Esophagus squamous epithelium (tissue), 5 donors: Measurements from ENCODE around the gene ADAMTS14. TPM values are rescaled to one million over a fixed set of nuclear protein-coding genes. Genes with fewer than 3 reads are reported as not detected.
"Not testable (repeated sequence)": the region's sequence is repeated elsewhere in the genome, so short reads cannot be mapped to it uniquely, and the experiment has no call there.

Source experiments
- DNase-seq: peaks from one replicate; lab custom pipeline; 2025; lab: John Stamatoyannopoulos, UW
- H3K27ac ChIP-seq, 4 donors: fragments of 200-600 bp; sonication (generic); one replicate each; pipeline ENCODE4 v1.5.1; 2016 to 2019; ENCODE audit warnings: mild to moderate bottlenecking in 1 of 4
- H3K27me3 ChIP-seq, 4 donors: fragments of 200-600 bp; sonication (generic); 1 replicate in 3 of 4; 2 replicates in 1 of 4; pipeline versions ENCODE4 v1.5.1 to v1.6.0; 2017 to 2021; ENCODE audit warnings: antibody characterized with exemption in 1 of 4
- H3K36me3 ChIP-seq, 3 donors: fragments of 200-600 bp; sonication (generic); one replicate each; pipeline ENCODE4 v1.5.1; 2016 to 2019
- H3K4me1 ChIP-seq, 3 donors: fragments of 200-600 bp; sonication (generic); one replicate each; pipeline ENCODE4 v1.5.1; 2017 to 2019
- H3K4me3 ChIP-seq, 4 donors: fragments of 200-600 bp; sonication (generic); 1 replicate in 3 of 4; 2 replicates in 1 of 4; pipeline ENCODE4 v1.5.1; 2016 to 2019; ENCODE audit warnings: mild to moderate bottlenecking in 2 of 4, moderate library complexity in 1 of 4
- H3K9me3 ChIP-seq, 3 donors: fragments of 200-600 bp; sonication (generic); one replicate each; pipeline ENCODE4 v1.5.1; 2016 to 2019
- POLR2A ChIP-seq, 4 donors: fragments of 450-650 bp; IDR thresholded peaks; one replicate each; pipeline ENCODE4 v1.6.1; 2017; ENCODE audit warnings: antibody characterized with exemption in 4 of 4, mild to moderate bottlenecking in 4 of 4, moderate library complexity in 3 of 4
- WGBS, 2 donors: methylation state at CpG; one replicate each; pipeline ENCODE4 v1.1.5; 2018; 5-methylcytosine and 5-hydroxymethylcytosine counted together
- intact Hi-C: fragments of 100-400 bp; cut with DNase I; formaldehyde crosslinking; loops from one replicate; pipeline ENCODE4 v1.15.0; 2022
- total RNA-seq, 4 donors: library from RNA; depleted of rRNA; stranded (reverse); fragments of >200 nt; gene quantifications; one replicate each; pipeline ENCODE4 v1.1.0, GENCODE V29; 2016
- TF ChIP-seq, protein P1 (sequence below), 6 experiments: fragments of 450-650 bp in 4 of 6; fragments of 200-600 bp in 2 of 6; sonication (generic) in 2 of 6; IDR thresholded peaks; one replicate each; pipeline ENCODE4 v1.5.1; 2016 to 2019; ENCODE audit warnings: antibody characterized with exemption in 6 of 6, mild to moderate bottlenecking in 4 of 6, moderate library complexity in 4 of 6
- donor health status: DM: yes; HTN: yes; CAD: no.

ADAMTS14 gene
- total RNA-seq, 4 donors from 2014 or later, result 0.23 to 0.75 (median 0.38) TPM; not detected in 1

DNA sequence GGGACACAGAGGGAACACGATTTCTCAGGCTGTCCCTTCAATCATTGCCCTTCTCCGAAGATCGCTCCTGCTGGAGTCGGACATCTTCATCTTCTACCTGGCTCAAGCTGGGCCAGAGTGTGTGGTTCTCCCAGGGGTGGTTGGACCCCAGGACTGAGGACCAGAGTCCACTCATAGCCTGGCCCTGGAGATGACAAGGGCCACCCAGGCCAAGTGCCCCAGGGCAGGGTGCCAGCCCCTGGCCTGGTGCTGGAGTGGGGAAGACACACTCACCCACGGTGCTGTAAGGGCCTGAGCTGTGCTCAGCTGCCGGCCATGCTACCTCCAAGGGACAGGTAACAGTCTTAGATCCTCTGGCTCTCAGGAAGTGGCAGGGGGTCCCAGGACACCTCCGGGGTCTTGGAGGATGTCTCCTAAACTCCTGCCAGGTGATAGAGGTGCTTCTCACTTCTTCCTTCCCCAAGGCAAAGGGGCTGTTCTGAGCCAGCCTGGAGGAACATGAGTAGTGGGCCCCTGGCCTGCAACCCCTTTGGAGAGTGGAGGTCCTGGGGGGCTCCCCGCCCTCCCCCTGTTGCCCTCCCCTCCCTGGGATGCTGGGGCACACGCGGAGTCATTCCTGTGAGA, 89.5 kb downstream of the ADAMTS14 start:
- Histone ChIP-seq H3K36me3 (no peaks in the 10 kb centered on the region), H3K9me3 (peaks cover 0 to 8% (median 0%) of the 10 kb centered on the region in 3 donors), H3K27ac (no peak overlapping the region), H3K4me3 (no peak overlapping the region), H3K27me3 (no peaks in the 10 kb centered on the region), H3K4me1 (peaks cover 0 to 6% (median 0%) of the 10 kb centered on the region in 3 donors)
- 71 to 76% methylated on average over 5 to 7 of the region's 10 CpGs for WGBS, 2 donors
- no peak for TF ChIP-seq POLR2A (IDR thresholded peaks at IDR 0.05)
- TF ChIP-seq, protein P1, sequence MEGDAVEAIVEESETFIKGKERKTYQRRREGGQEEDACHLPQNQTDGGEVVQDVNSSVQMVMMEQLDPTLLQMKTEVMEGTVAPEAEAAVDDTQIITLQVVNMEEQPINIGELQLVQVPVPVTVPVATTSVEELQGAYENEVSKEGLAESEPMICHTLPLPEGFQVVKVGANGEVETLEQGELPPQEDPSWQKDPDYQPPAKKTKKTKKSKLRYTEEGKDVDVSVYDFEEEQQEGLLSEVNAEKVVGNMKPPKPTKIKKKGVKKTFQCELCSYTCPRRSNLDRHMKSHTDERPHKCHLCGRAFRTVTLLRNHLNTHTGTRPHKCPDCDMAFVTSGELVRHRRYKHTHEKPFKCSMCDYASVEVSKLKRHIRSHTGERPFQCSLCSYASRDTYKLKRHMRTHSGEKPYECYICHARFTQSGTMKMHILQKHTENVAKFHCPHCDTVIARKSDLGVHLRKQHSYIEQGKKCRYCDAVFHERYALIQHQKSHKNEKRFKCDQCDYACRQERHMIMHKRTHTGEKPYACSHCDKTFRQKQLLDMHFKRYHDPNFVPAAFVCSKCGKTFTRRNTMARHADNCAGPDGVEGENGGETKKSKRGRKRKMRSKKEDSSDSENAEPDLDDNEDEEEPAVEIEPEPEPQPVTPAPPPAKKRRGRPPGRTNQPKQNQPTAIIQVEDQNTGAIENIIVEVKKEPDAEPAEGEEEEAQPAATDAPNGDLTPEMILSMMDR (IDR thresholded peaks at IDR 0.05), result no peak
- DNase-seq, result no peak
- intact Hi-C loops, result no loop called here

DNA sequence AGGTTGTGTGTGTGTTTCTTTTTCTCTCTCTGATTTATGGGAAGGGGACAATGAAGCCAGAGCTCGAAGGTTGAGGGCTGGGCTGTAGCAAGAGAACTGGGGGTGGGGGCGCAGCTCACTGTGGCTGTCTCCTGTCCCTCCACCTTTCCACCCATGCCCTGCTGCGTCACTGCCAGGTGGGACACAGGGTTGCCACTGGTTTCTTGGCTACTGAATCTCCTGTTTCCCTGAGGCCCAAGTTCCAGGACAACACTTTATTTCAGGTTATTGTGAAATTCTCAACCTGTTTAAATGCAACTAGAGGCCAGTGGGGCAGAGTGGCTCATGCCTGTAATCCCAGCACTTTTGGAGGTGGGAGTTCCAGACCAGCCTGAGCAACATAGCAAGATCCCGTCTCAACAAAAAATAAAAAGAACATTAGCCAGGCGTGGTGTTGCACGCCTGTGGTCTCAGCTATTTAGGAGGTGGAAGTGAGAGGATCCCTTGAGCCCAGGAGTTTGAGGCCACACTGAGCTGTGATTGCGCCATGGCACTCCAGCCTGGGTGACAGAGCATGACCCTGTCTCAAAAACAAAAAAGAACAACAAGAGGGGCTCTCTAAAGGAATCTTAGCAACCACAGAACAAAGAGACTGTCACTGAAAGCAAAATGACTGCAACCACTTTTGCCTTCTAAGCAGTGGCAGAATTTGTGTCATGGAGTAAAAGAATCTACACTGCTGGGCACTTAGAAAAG, 90.3 kb downstream of the ADAMTS14 start:
- WGBS, 2 donors, result 84% methylated on average over 6 of the region's 7 CpGs
- intact Hi-C loops, result no loop called here

DNA sequence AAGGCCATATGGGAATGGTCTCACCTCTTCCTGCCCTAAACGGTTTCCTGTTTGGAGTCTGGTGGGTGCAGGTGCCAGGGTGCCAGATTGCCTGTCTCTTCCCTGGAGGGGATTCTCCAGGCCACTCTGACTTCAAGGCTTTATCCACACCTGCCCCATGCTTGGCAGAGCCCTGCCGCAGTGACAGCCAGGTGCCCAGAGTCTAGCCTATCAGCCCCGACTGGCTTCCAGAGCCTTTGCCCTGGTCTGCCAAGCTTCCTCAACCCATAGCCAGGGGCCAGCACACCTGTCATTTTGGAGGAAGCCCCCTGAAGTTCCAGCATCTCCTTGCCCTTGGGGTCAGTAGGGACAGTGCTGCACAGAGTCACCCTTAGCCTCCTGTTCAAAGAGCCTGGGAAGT, 91.3 kb downstream of the ADAMTS14 start:
- WGBS, 2 donors, result 38% methylated on average over 1 of the region's 3 CpGs; no CpG with 5 or more reads in 1 of the 2 donors
- no peak for DNase-seq
- intact Hi-C loops, result no loop called here

More for the DNA sequence above, 90.3 kb downstream of the ADAMTS14 start:
- TF ChIP-seq POLR2A (IDR thresholded peaks at IDR 0.05), result no peak
- TF ChIP-seq, protein P1 (IDR thresholded peaks at IDR 0.05), result no peak
- no peaks in the 10 kb centered on the region for H3K36me3 ChIP-seq
- H3K27me3 ChIP-seq, result no peaks in the 10 kb centered on the region
- H3K4me1 ChIP-seq, result peaks cover 0 to 6% (median 0%) of the 10 kb centered on the region in 3 donors
- DNase-seq, result no peak
- peaks cover 0 to 8% (median 0%) of the 10 kb centered on the region in 3 donors for H3K9me3 ChIP-seq
- H3K27ac ChIP-seq, result no peak overlapping the region
- no peak overlapping the region for H3K4me3 ChIP-seq

DNA sequence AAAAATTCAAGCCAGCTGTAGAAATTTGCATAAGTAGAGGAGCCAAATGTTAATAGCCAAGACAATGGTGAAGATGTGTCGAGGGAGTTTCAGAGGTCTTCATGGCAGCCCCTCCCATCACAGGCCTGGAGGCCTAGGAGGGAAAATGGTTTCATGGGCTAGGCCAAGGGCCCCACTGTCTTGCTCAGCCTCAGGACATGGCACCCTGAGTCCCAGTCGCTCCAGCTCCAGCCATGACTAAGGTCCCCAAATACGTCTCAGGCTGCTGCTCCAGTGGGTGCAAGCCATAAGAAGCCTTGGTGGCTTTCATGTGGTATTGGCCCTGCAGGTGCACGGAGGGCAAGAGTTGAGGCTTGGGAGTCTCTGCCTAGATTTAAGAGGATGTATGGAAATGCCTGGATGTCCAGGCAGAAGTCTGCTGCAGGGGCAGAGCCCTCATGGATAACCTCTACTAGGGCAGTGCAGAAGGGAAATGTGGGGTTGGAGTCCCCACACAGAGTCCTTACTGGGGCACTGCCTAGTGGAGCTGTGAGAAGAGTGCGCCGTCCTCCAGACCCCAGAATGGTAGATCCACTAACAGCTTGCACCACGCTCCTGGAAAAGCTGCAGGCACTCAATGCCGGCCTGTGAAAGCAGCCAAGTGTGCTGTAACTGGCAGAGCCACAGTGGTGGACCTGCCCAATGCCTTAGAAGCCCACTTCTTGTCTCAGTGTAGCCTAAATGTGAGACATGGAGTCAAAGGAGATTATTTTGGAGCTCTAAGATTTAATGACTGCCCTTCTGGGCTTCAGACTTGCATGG, 93.7 kb downstream of the ADAMTS14 start:
- TF ChIP-seq POLR2A (IDR thresholded peaks at IDR 0.05), result no peak
- TF ChIP-seq, protein P1 (IDR thresholded peaks at IDR 0.05), result no peak
- no peak overlapping the region for H3K27ac ChIP-seq
- H3K4me3 ChIP-seq, result no peak overlapping the region
- no peaks in the 10 kb centered on the region for H3K36me3 ChIP-seq
- no peaks in the 10 kb centered on the region for H3K27me3 ChIP-seq
- H3K9me3 ChIP-seq, result peaks cover 0 to 8% (median 0%) of the 10 kb centered on the region in 3 donors
- WGBS, 2 donors, result 91 to 96% methylated on average over 4 to 5 of the region's 8 CpGs
- peaks cover 0 to 12% (median 0%) of the 10 kb centered on the region in 3 donors for H3K4me1 ChIP-seq
- no peak for DNase-seq
- intact Hi-C loops, result no loop called here

More for the DNA sequence above, 91.3 kb downstream of the ADAMTS14 start:
- TF ChIP-seq, protein P1 (IDR thresholded peaks at IDR 0.05), result no peak
- TF ChIP-seq POLR2A (IDR thresholded peaks at IDR 0.05), result no peak
- peaks cover 0 to 6% (median 0%) of the 10 kb centered on the region in 3 donors for H3K4me1 ChIP-seq
- no peak overlapping the region for H3K27ac ChIP-seq
- no peaks in the 10 kb centered on the region for H3K27me3 ChIP-seq
- no peak overlapping the region for H3K4me3 ChIP-seq
- no peaks in the 10 kb centered on the region for H3K36me3 ChIP-seq
- H3K9me3 ChIP-seq, result peaks cover 0 to 8% (median 0%) of the 10 kb centered on the region in 3 donors

DNA sequence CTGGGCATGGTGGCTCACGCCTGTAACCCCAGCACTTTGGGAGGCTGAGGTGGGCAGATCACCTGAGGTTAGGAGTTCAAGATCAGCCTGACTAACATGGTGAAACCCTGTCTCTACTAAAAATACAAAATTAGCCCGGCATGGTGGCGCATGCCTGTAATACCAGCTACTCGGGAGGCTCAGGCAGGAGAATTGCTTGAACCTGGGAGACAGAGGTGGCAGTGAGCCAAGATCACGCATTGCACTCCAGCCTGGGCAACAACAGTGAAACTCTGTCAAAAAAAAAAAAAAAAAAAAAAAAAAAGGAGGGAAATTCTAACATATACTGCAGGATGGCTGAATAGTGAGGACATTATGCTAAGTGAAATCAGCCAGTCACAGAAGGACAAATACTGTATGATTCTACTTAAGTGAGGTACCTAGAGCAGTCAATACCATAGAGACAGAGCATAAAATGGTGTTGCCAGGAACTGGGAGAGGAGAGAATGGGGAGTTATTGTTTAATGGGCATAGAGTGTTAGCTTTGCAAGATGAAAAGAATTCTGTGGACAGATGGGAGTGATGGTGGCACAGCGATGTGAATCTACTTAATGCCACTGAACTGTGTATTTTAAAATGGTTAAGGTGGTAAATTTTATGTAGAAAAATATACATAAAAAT, 95.8 kb downstream of the ADAMTS14 start:
- H3K4me1 ChIP-seq, result peaks cover 0 to 12% (median 0%) of the 10 kb centered on the region in 3 donors
- H3K27ac ChIP-seq, H3K4me3 ChIP-seq, H3K27me3 ChIP-seq, H3K9me3 ChIP-seq, DNase-seq, intact Hi-C loops, H3K36me3 ChIP-seq: not testable (repeated sequence)
- WGBS, 2 donors, result 70 to 81% methylated on average over 6 of the region's 6 CpGs
